ENCODE data around the gene COX20. TPM values are rescaled to one million over a fixed set of nuclear protein-coding genes. Genes with fewer than 3 reads are reported as not detected.

COX20 gene
- total and polyA plus RNA-seq, 2 donors (not counting 3 experiments of a cell fraction or from before 2014, with no cell fraction given), result 17.1 to 30.2 TPM

DNA sequence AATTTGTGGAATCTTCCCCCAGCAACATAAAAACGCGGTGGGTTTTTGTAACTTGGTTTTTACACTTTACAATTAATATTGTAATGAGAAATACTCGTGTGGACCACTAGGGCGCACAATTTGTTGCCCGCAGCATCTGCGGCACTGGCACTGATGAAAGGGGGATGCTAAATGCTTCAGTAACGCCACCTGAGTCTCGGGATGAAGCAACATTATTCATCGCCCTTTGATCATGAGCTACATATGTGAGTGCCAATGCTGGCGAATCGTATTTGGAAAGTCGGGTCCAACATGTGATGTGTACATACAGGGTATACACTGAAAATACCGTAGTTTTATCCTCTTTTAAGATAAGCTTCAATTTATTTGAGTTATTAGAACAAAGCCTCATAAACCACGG, 34.2 kb upstream of the COX20 start:
- dilution Hi-C loops (cut with MboI; ENCODE audit: extremely low pct_ligation_motif_present, low sequenced_read_pairs), result no loop called here

DNA sequence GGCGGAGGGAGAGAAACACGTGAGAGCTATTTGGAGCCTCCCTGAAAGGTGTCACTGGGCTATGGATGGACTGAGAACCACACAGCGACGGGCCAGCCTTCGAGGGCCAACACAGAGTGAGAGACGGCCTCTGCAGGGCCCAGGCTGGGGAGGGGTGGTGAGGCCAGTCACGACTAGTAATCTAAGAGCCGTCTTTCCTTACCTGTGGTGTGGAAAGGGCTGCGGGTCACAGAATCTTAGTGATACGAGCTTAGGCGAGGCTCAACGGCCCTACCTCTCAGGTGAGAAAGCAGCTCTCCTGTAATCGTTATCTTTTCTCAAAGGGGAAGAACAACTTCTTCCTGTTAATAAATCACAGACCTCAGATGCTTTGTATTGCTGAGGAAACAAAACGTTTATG, 33.4 kb upstream of the COX20 start:
- Histone ChIP-seq H3K4me3 (replicated peaks in 1 of 3; ENCODE audit: insufficient read depth in 1 of 3, low read depth in 1 of 3, low read length in 3 of 3) (no peak overlapping the region), H3K9me1 (replicated peaks; ENCODE audit: control insufficient read depth, extremely low read depth, insufficient read depth, low read length) (no peaks in the 10 kb centered on the region), H3K9me3 (replicated peaks; ENCODE audit: control insufficient read depth, insufficient read depth, low read length) (no peaks in the 10 kb centered on the region), H3K9ac (replicated peaks; ENCODE audit: extremely low read depth, insufficient read depth, low read length) (no peak overlapping the region), H3K4me1 (ENCODE audit: control insufficient read depth, extremely low read depth, insufficient read depth, low read length) (no peaks in the 10 kb centered on the region), H3K27ac (ENCODE audit: insufficient read depth, low read depth, low read length) (no peak overlapping the region), H2AFZ (ENCODE audit: low read depth, low read length) (no peak overlapping the region), H4K20me1 (replicated peaks; ENCODE audit: control insufficient read depth, extremely low read depth, insufficient read depth, low read length) (no peaks in the 10 kb centered on the region), H3K27me3 (ENCODE audit: control insufficient read depth in 2 of 2, insufficient read depth in 2 of 2, low read length in 2 of 2) (no peaks in the 10 kb centered on the region), H3K79me2 (ENCODE audit: control insufficient read depth, insufficient read depth, low read length) (no peaks in the 10 kb centered on the region), H3K36me3 (ENCODE audit: control insufficient read depth in 2 of 2, extremely low read depth in 1 of 2, insufficient read depth in 2 of 2, low read length in 2 of 2) (no peaks in the 10 kb centered on the region), H3K4me2 (ENCODE audit: insufficient read depth, low read length) (no peak overlapping the region)
- intact Hi-C loops (cut with micrococcal nuclease), result no loop called here
- ChIA-PET CTCF (interaction anchor here (0.6 to 5.6 kb wide), 11 partner anchors 11 to 248 kb away, joined by 3 to 131 read pairs (median 5); partner anchors contain the start of gene COX20), POLR2A (no interaction called here)
- dilution Hi-C loops (cut with MboI; ENCODE audit: extremely low pct_ligation_motif_present, low sequenced_read_pairs), result no loop called here
- BruUV-seq (replicated peaks), result no TSS peak
- FAIRE-seq, result no peak
- TF ChIP-seq EZH2 (IDR thresholded peaks at IDR 0.05; ENCODE audit: borderline replicate concordance, low read depth, low read length, severe bottlenecking) (no peak), POLR2A (IDR thresholded peaks at IDR 0.05; ENCODE audit: low read depth, low read length) (no peak), GATA2 (IDR thresholded peaks at IDR 0.05; ENCODE audit: insufficient read depth, insufficient read length, low read depth, low read length) (no peak), FOS (IDR thresholded peaks at IDR 0.05; ENCODE audit: borderline replicate concordance, insufficient read depth, low read length) (no peak)
- DNase-seq (ENCODE audit: low read depth, low spot score), result no peak

More for the DNA sequence above, 34.2 kb upstream of the COX20 start:
- no peaks in the 10 kb centered on the region for H3K79me2 ChIP-seq (ENCODE audit: control insufficient read depth, insufficient read depth, low read length)
- H3K27me3 ChIP-seq (ENCODE audit: control insufficient read depth in 2 of 2, insufficient read depth in 2 of 2, low read length in 2 of 2), result no peaks in the 10 kb centered on the region
- no peaks in the 10 kb centered on the region for H3K9me3 ChIP-seq (replicated peaks; ENCODE audit: control insufficient read depth, insufficient read depth, low read length)
- ChIA-PET POLR2A (no interaction called here), CTCF (interaction anchor here (0.6 to 5.6 kb wide), 12 partner anchors 10 to 248 kb away, joined by 3 to 131 read pairs (median 4); partner anchors contain the start of gene COX20)
- no peak overlapping the region for H2AFZ ChIP-seq (ENCODE audit: low read depth, low read length)
- BruUV-seq (replicated peaks), result no TSS peak
- DNase-seq (ENCODE audit: low read depth, low spot score), result peak; percentile 50
- H3K27ac ChIP-seq (ENCODE audit: insufficient read depth, low read depth, low read length), result no peak overlapping the region
- TF ChIP-seq, protein P1, sequence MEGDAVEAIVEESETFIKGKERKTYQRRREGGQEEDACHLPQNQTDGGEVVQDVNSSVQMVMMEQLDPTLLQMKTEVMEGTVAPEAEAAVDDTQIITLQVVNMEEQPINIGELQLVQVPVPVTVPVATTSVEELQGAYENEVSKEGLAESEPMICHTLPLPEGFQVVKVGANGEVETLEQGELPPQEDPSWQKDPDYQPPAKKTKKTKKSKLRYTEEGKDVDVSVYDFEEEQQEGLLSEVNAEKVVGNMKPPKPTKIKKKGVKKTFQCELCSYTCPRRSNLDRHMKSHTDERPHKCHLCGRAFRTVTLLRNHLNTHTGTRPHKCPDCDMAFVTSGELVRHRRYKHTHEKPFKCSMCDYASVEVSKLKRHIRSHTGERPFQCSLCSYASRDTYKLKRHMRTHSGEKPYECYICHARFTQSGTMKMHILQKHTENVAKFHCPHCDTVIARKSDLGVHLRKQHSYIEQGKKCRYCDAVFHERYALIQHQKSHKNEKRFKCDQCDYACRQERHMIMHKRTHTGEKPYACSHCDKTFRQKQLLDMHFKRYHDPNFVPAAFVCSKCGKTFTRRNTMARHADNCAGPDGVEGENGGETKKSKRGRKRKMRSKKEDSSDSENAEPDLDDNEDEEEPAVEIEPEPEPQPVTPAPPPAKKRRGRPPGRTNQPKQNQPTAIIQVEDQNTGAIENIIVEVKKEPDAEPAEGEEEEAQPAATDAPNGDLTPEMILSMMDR (IDR thresholded peaks at IDR 0.05; ENCODE audit: extremely low read depth in 1 of 2, insufficient read depth in 1 of 2, low read depth in 1 of 2, low read length in 2 of 2), result peak; percentile 51 to 57
- TF ChIP-seq GATA2 (IDR thresholded peaks at IDR 0.05; ENCODE audit: insufficient read depth, insufficient read length, low read depth, low read length), result no peak
- H3K36me3 ChIP-seq (ENCODE audit: control insufficient read depth in 2 of 2, extremely low read depth in 1 of 2, insufficient read depth in 2 of 2, low read length in 2 of 2), result no peaks in the 10 kb centered on the region
- intact Hi-C loops (cut with micrococcal nuclease), result loop anchor here (1.0 kb wide), 2 partner anchors 34 to 241 kb away; partner anchors contain the start of gene COX20
- H3K4me1 ChIP-seq (ENCODE audit: control insufficient read depth, extremely low read depth, insufficient read depth, low read length), result no peaks in the 10 kb centered on the region
- no peaks in the 10 kb centered on the region for H4K20me1 ChIP-seq (replicated peaks; ENCODE audit: control insufficient read depth, extremely low read depth, insufficient read depth, low read length)
- H3K4me2 ChIP-seq (ENCODE audit: insufficient read depth, low read length), result no peak overlapping the region
- H3K9ac ChIP-seq (replicated peaks; ENCODE audit: extremely low read depth, insufficient read depth, low read length), result no peak overlapping the region
- peak; percentile 35 for FAIRE-seq
- no peaks in the 10 kb centered on the region for H3K9me1 ChIP-seq (replicated peaks; ENCODE audit: control insufficient read depth, extremely low read depth, insufficient read depth, low read length)
- H3K4me3 ChIP-seq (replicated peaks in 1 of 3; ENCODE audit: insufficient read depth in 1 of 3, low read depth in 1 of 3, low read length in 3 of 3), result no peak overlapping the region
